Measurements from ENCODE around the gene WDFY2. TPM values are rescaled to one million over a fixed set of nuclear protein-coding genes. Genes with fewer than 3 reads are reported as not detected.

WDFY2 gene
- total and polyA plus RNA-seq, 2 of the 8 experiments (the other 6 are each of a cell fraction or from before 2014, with no cell fraction given): 13.9 to 29.0 TPM

GRCh38 chr13:51776179-51776578 lies 191.9 kb downstream of the WDFY2 start:
- no peak overlapping the region for H2BK5ac ChIP-seq (ENCODE audit: low read depth, low read length)
- H2AFZ ChIP-seq (ENCODE audit: low read length): no peak overlapping the region
- no peak overlapping the region for H2BK12ac ChIP-seq (ENCODE audit: low read depth, low read length)
- no peak overlapping the region for H3K4me3 ChIP-seq (ENCODE audit: extremely low read depth in 1 of 4, insufficient read depth in 2 of 4, low read depth in 3 of 4, low read length in 4 of 4)
- H3K14ac ChIP-seq (ENCODE audit: insufficient read length): no peak overlapping the region
- no peak overlapping the region for H3K4me2 ChIP-seq (ENCODE audit: insufficient read depth in 1 of 2, low read depth in 2 of 2, low read length in 2 of 2)
- no peak overlapping the region for H2BK120ac ChIP-seq (replicated peaks; ENCODE audit: low read depth, low read length)
- H3K4me1 ChIP-seq (replicated peaks in 1 of 4; ENCODE audit: control insufficient read depth in 3 of 4, insufficient read depth in 4 of 4, low read length in 3 of 4): peaks cover 0 to 3% (median 0%) of the 10 kb centered on the region in 4 experiments; a peak in 2 of 7 replicates
- no peaks in the 10 kb centered on the region for H3K36me3 ChIP-seq (ENCODE audit: control insufficient read depth in 2 of 4, insufficient read depth in 4 of 4, low read length in 3 of 4)
- no peak overlapping the region for H2BK15ac ChIP-seq (ENCODE audit: low read length)
- no peak overlapping the region for H3K56ac ChIP-seq (replicated peaks; ENCODE audit: insufficient read length, low read depth, low read length)
- no peaks in the 10 kb centered on the region for H3K27me3 ChIP-seq (replicated peaks in 1 of 4; ENCODE audit: control insufficient read depth in 3 of 4, extremely low read depth in 1 of 4, insufficient read depth in 3 of 4, low read length in 3 of 4)
- no peak overlapping the region for H3K18ac ChIP-seq (ENCODE audit: extremely low read depth, low read length)
- no peak overlapping the region for H2BK20ac ChIP-seq (ENCODE audit: low read length)
- DNase-seq (ENCODE audit: low read depth in 1 of 2, low spot score in 2 of 2) (no peak), FAIRE-seq (no peak)
- no peaks in the 10 kb centered on the region for H4K20me1 ChIP-seq (replicated peaks in 1 of 2; ENCODE audit: control insufficient read depth in 1 of 2, insufficient read depth in 2 of 2, low read length in 2 of 2)
- H3K9ac ChIP-seq (replicated peaks in 1 of 4; ENCODE audit: extremely low read depth in 1 of 4, low read depth in 3 of 4, low read length in 3 of 4): no peak overlapping the region
- ChIA-PET POLR2A (ENCODE audit: partially characterized antibody) (no interaction called here), CTCF (ENCODE audit: partially characterized antibody) (no interaction called here)
- no peak overlapping the region for H3K27ac ChIP-seq (ENCODE audit: low read depth, low read length)
- H4K91ac ChIP-seq (replicated peaks; ENCODE audit: insufficient read length, low read length): no peak overlapping the region
- H3K23me2 ChIP-seq (ENCODE audit: low read depth, low read length): no peaks in the 10 kb centered on the region
- H3K9me3 ChIP-seq (ENCODE audit: insufficient read depth in 2 of 2, low read depth in 1 of 2, low read length in 1 of 2): no peaks in the 10 kb centered on the region
- no peak overlapping the region for H3K23ac ChIP-seq (ENCODE audit: insufficient read length)
- no peaks in the 10 kb centered on the region; the same call in 1 of the 2 replicates for H3K79me1 ChIP-seq (ENCODE audit: low read depth, low read length)
- H2AK5ac ChIP-seq (ENCODE audit: low read depth, low read length): no peak overlapping the region
- H4K5ac ChIP-seq (ENCODE audit: insufficient read length, low read depth, low read length): no peak overlapping the region
- H3K4ac ChIP-seq (replicated peaks; ENCODE audit: insufficient read length, low read depth, low read length): no peak overlapping the region
- H4K8ac ChIP-seq (ENCODE audit: extremely low read depth, insufficient read depth, low read length): no peak overlapping the region
- H3K79me2 ChIP-seq (ENCODE audit: control insufficient read depth in 1 of 2, insufficient read depth in 2 of 2, low read length in 2 of 2): no peaks in the 10 kb centered on the region
- WGBS, 2 experiments (ENCODE audit: extremely low coverage in 1 of 2, insufficient coverage in 1 of 2, insufficient read length in 1 of 2, insufficient replicate concordance in 2 of 2, low coverage in 1 of 2, low lambda C conversion rate in 2 of 2, missing lambda C conversion rate in 1 of 2): 89% methylated on average over 7 of the region's 7 CpGs; no CpG with 5 or more reads in 1 of the 2 experiments
- no peak for TF ChIP-seq CTBP2 (IDR thresholded peaks at IDR 0.05; ENCODE audit: borderline replicate concordance, insufficient read depth, insufficient read length, low read length)
- TF ChIP-seq GABPA (IDR thresholded peaks at IDR 0.05; ENCODE audit: borderline replicate concordance, insufficient read depth, low read length): no peak
- no peak for TF ChIP-seq JUND (IDR thresholded peaks at IDR 0.05; ENCODE audit: low read length)
- no peak for TF ChIP-seq BRCA1 (IDR thresholded peaks at IDR 0.05; ENCODE audit: low read depth, low read length)
- TF ChIP-seq ASH2L (IDR thresholded peaks at IDR 0.05; ENCODE audit: low read length): no peak
- no peak for TF ChIP-seq POLR2A (IDR thresholded peaks at IDR 0.05; ENCODE audit: control extremely low read depth in 1 of 2, low read depth in 2 of 2, low read length in 2 of 2)
- TF ChIP-seq POU5F1 (IDR thresholded peaks at IDR 0.05; ENCODE audit: low read depth, low read length): no peak
- TF ChIP-seq ATF3 (IDR thresholded peaks at IDR 0.05; ENCODE audit: insufficient read depth, low read depth, low read length): no peak
- no peak for TF ChIP-seq RBBP5 (IDR thresholded peaks at IDR 0.05; ENCODE audit: borderline replicate concordance, low read depth, low read length)
- TF ChIP-seq HDAC2 (IDR thresholded peaks at IDR 0.05; ENCODE audit: borderline replicate concordance in 1 of 2, low read depth in 2 of 2, low read length in 2 of 2): no peak
- no peak for TF ChIP-seq KDM4A (IDR thresholded peaks at IDR 0.05; ENCODE audit: low read depth, low read length, severe bottlenecking)
- no peak for TF ChIP-seq TAF7 (optimal IDR thresholded peaks at IDR 0.05; ENCODE audit: borderline replicate concordance, low read depth, low read length)
- no peak for TF ChIP-seq BCL11A (IDR thresholded peaks at IDR 0.05; ENCODE audit: low read depth in 2 of 2, low read length in 2 of 2)
- TF ChIP-seq RXRA (IDR thresholded peaks at IDR 0.05; ENCODE audit: insufficient read depth, low read depth, low read length): no peak

Data from H1 (cell line).